Measurements from ENCODE around the gene PICK1.

Gene PICK1

GRCh38 chr22:38086001-38086845 lies 29.0 kb downstream of the PICK1 start:
- DNase-seq (ENCODE audit: extremely low read depth in 1 of 2, low read depth in 1 of 2): no peak

GRCh38 chr22:38086942-38087341 lies 29.7 kb downstream of the PICK1 start:
- no peak for DNase-seq (ENCODE audit: extremely low read depth in 1 of 2, low read depth in 1 of 2)

GRCh38 chr22:38087855-38088254 lies 30.7 kb downstream of the PICK1 start:
- DNase-seq (ENCODE audit: extremely low read depth in 1 of 2, low read depth in 1 of 2): no peak

- DNase-seq (ENCODE audit: extremely low read depth in 1 of 2, low read depth in 1 of 2): no peak
Observed at GRCh38 chr22:38088629-38089473, 31.6 kb downstream of the PICK1 start.

- DNase-seq (ENCODE audit: extremely low read depth in 1 of 2, low read depth in 1 of 2): no peak
Observed at GRCh38 chr22:38089474-38089851, 32.3 kb downstream of the PICK1 start.

GRCh38 chr22:38097058-38097457 lies 39.9 kb downstream of the PICK1 start:
- DNase-seq (ENCODE audit: extremely low read depth in 1 of 2, low read depth in 1 of 2): no peak

GRCh38 chr22:38097557-38098409 lies 40.6 kb downstream of the PICK1 start:
- no peak for DNase-seq (ENCODE audit: extremely low read depth in 1 of 2, low read depth in 1 of 2)

- no peak for DNase-seq (ENCODE audit: extremely low read depth in 1 of 2, low read depth in 1 of 2)
Observed at GRCh38 chr22:38098410-38099249, 41.4 kb downstream of the PICK1 start.

GRCh38 chr22:38103641-38104040 lies 46.4 kb downstream of the PICK1 start:
- DNase-seq (ENCODE audit: extremely low read depth in 1 of 2, low read depth in 1 of 2): no peak

GRCh38 chr22:38104084-38104483 lies 46.9 kb downstream of the PICK1 start:
- no peak for DNase-seq (ENCODE audit: extremely low read depth in 1 of 2, low read depth in 1 of 2)

GRCh38 chr22:38106814-38107578 lies 49.8 kb downstream of the PICK1 start:
- no peak for DNase-seq (ENCODE audit: extremely low read depth in 1 of 2, low read depth in 1 of 2)

- DNase-seq (ENCODE audit: extremely low read depth in 1 of 2, low read depth in 1 of 2): no peak
Observed at GRCh38 chr22:38107692-38108515, 50.7 kb downstream of the PICK1 start.

- no peak for DNase-seq (ENCODE audit: extremely low read depth in 1 of 2, low read depth in 1 of 2)
Observed at GRCh38 chr22:38108561-38109319, 51.5 kb downstream of the PICK1 start.

GRCh38 chr22:38109371-38110001 lies 52.3 kb downstream of the PICK1 start:
- DNase-seq (ENCODE audit: extremely low read depth in 1 of 2, low read depth in 1 of 2): no peak

- DNase-seq (ENCODE audit: extremely low read depth in 1 of 2, low read depth in 1 of 2): no peak
Observed at GRCh38 chr22:38110008-38110862, 53.0 kb downstream of the PICK1 start, which contains the start of gene BAIAP2L2. TSS of gene BAIAP2L2 (minus strand) at chr22:38110684. CDS start at chr22:38110525, 159 bp downstream.
